ENCODE measurements around the gene CEP85.

- TF ChIP-seq, protein P1, sequence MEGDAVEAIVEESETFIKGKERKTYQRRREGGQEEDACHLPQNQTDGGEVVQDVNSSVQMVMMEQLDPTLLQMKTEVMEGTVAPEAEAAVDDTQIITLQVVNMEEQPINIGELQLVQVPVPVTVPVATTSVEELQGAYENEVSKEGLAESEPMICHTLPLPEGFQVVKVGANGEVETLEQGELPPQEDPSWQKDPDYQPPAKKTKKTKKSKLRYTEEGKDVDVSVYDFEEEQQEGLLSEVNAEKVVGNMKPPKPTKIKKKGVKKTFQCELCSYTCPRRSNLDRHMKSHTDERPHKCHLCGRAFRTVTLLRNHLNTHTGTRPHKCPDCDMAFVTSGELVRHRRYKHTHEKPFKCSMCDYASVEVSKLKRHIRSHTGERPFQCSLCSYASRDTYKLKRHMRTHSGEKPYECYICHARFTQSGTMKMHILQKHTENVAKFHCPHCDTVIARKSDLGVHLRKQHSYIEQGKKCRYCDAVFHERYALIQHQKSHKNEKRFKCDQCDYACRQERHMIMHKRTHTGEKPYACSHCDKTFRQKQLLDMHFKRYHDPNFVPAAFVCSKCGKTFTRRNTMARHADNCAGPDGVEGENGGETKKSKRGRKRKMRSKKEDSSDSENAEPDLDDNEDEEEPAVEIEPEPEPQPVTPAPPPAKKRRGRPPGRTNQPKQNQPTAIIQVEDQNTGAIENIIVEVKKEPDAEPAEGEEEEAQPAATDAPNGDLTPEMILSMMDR (IDR thresholded peaks at IDR 0.05) = no peak
- no peak for TF ChIP-seq POLR2A (IDR thresholded peaks at IDR 0.05)
Measured at GRCh38 chr1:26323382-26323781, 89.4 kb downstream of the CEP85 start.
